ENCODE data around the gene PAQR5. TPM values are rescaled to one million over a fixed set of nuclear protein-coding genes. Genes with fewer than 3 reads are reported as not detected.

Gene PAQR5
- total RNA-seq, 1 experiment from 2014 or later: 20.3 TPM

GRCh38 chr15:69450968-69451695 lies 152.4 kb downstream of the PAQR5 start:
- CTCF ChIA-PET: interaction anchor here (0.7 to 1.8 kb wide), 3 partner anchors 11 to 518 kb away, joined by 3 to 7 read pairs (median 5); no protein-coding TSS in a partner anchor
- peaks cover 51% of the 10 kb centered on the region for H3K36me3 Mint-ChIP-seq (ENCODE audit: insufficient read depth, unreplicated experiment)
- BruUV-seq (replicated peaks): no TSS peak
- H3K27ac Mint-ChIP-seq (ENCODE audit: low read depth, unreplicated experiment): no peak overlapping the region
- peaks cover 8% of the 10 kb centered on the region for H3K4me1 Mint-ChIP-seq (ENCODE audit: insufficient read depth, unreplicated experiment)
- H3K9me3 Mint-ChIP-seq (ENCODE audit: unreplicated experiment): no peaks in the 10 kb centered on the region
- TF ChIP-seq CTCF (IDR thresholded peaks at IDR 0.05; ENCODE audit: unreplicated experiment): no peak
- no peaks in the 10 kb centered on the region for H3K27me3 Mint-ChIP-seq (ENCODE audit: insufficient read depth, unreplicated experiment)
- peak overlapping the region; percentile 95 for H3K4me3 Mint-ChIP-seq (ENCODE audit: unreplicated experiment)
- intact Hi-C loops (cut with micrococcal nuclease): no loop called here
- DNase-seq (ENCODE audit: unreplicated experiment): no peak
- POLR2A ChIA-PET: interaction anchor here (0.7 to 5.8 kb wide), 11 partner anchors 10 to 647 kb away, joined by 3 to 139 read pairs (median 30); partner anchors contain the start of genes GLCE, KIF23 and TLE3

GRCh38 chr15:69451951-69452691 lies 153.4 kb downstream of the PAQR5 start:
- TSS peak; percentile 89 for BruUV-seq (replicated peaks)
- TF ChIP-seq CTCF (IDR thresholded peaks at IDR 0.05; ENCODE audit: unreplicated experiment): no peak
- peaks cover 56% of the 10 kb centered on the region for H3K36me3 Mint-ChIP-seq (ENCODE audit: insufficient read depth, unreplicated experiment)
- peak overlapping the region; percentile 95 for H3K27ac Mint-ChIP-seq (ENCODE audit: low read depth, unreplicated experiment)
- H3K27me3 Mint-ChIP-seq (ENCODE audit: insufficient read depth, unreplicated experiment): no peaks in the 10 kb centered on the region
- intact Hi-C loops (cut with micrococcal nuclease): loop anchor here (2.0 kb wide), 1 partner anchor 37 kb away; the partner anchor contains the start of gene KIF23
- POLR2A ChIA-PET: interaction anchor here (0.6 to 5.8 kb wide), 23 partner anchors 8 to 711 kb away, joined by 3 to 139 read pairs (median 7); partner anchors contain the start of genes ANP32A, GLCE, KIF23 and TLE3
- no peak for DNase-seq (ENCODE audit: unreplicated experiment)
- H3K4me3 Mint-ChIP-seq (ENCODE audit: unreplicated experiment): peak overlapping the region; percentile 95
- CTCF ChIA-PET: interaction anchor here (0.8 to 1.8 kb wide), 4 partner anchors 10 to 811 kb away, joined by 3 to 7 read pairs (median 3); no protein-coding TSS in a partner anchor
- H3K9me3 Mint-ChIP-seq (ENCODE audit: unreplicated experiment): no peaks in the 10 kb centered on the region
- H3K4me1 Mint-ChIP-seq (ENCODE audit: insufficient read depth, unreplicated experiment): peaks cover 8% of the 10 kb centered on the region

- TF ChIP-seq CTCF (IDR thresholded peaks at IDR 0.05; ENCODE audit: unreplicated experiment): no peak
- no peaks in the 10 kb centered on the region for H3K9me3 Mint-ChIP-seq (ENCODE audit: unreplicated experiment)
- intact Hi-C loops (cut with micrococcal nuclease): loop anchor here (2.0 kb wide), 1 partner anchor 38 kb away; the partner anchor contains the start of gene KIF23
- peaks cover 8% of the 10 kb centered on the region for H3K4me1 Mint-ChIP-seq (ENCODE audit: insufficient read depth, unreplicated experiment)
- POLR2A ChIA-PET: interaction anchor here (0.6 to 5.8 kb wide), 30 partner anchors 9 to 1311 kb away, joined by 3 to 139 read pairs (median 4); partner anchors contain the start of genes ANP32A, GLCE, KIF23 and TLE3
- peak; percentile 95 for DNase-seq (ENCODE audit: unreplicated experiment)
- peak within 1 kb of the TSS; percentile 95 for H3K4me3 Mint-ChIP-seq (ENCODE audit: unreplicated experiment)
- BruUV-seq (replicated peaks): no TSS peak
- peaks cover 64% of the 10 kb centered on the region for H3K36me3 Mint-ChIP-seq (ENCODE audit: insufficient read depth, unreplicated experiment)
- CTCF ChIA-PET: interaction anchor here (0.9 to 1.8 kb wide), 4 partner anchors 10 to 812 kb away, joined by 3 to 14 read pairs (median 5); no protein-coding TSS in a partner anchor
- peak within 1 kb of the TSS; percentile 95 for H3K27ac Mint-ChIP-seq (ENCODE audit: low read depth, unreplicated experiment)
- no peaks in the 10 kb centered on the region for H3K27me3 Mint-ChIP-seq (ENCODE audit: insufficient read depth, unreplicated experiment)
These were observed 154.2 kb downstream of the PAQR5 start, which contains the start of gene RPLP1 for GRCh38 chr15:69452692-69453521. Gene RPLP1 (plus strand): TSS chr15:69452818. CDS start chr15:69452949, 131 bp downstream.
